K562 (cell line): ENCODE measurements around the gene DHRS3. TPM values are rescaled to one million over a fixed set of nuclear protein-coding genes. Genes with fewer than 3 reads are reported as not detected.

Experiments used
- BCL6 ChIP-seq: fragments of 250-450 bp; sonication (Bioruptor Pico); IDR thresholded peaks from 2 replicates; pipeline ENCODE4 v1.4.0; 2020
- C11orf30 ChIP-seq: fragments of 450-650 bp; IDR thresholded peaks from 2 replicates; pipeline ENCODE4 v1.6.1; 2016; ENCODE audit warnings: low read depth, mild to moderate bottlenecking
- CBX3 ChIP-seq, 2 experiments: IDR thresholded peaks; 1 replicate in 1 of 2; 2 replicates in 1 of 2; pipeline ENCODE4 v1.6.1; 2012; ENCODE audit warnings: inconsistent platforms in 2 of 2, low read length in 2 of 2, borderline replicate concordance in 1 of 2, control low read depth in 1 of 2
- CGGBP1 ChIP-seq: fragments of 250-450 bp; sonication (Bioruptor Pico); IDR thresholded peaks from 2 replicates; pipeline ENCODE4 v1.9.0; 2021; ENCODE audit warnings: mild to moderate bottlenecking
- CHD1 ChIP-seq: fragments of 200-600 bp; sonication (generic); IDR thresholded peaks from one replicate; pipeline ENCODE4 v1.6.1; 2012; ENCODE audit warnings: mild to moderate bottlenecking, moderate library complexity, low read length, inconsistent platforms
- CSDE1 ChIP-seq, 2 experiments: fragments of 450-650 bp; IDR thresholded peaks; 2 replicates each; pipeline ENCODE4 v1.6.1; 2016; ENCODE audit warnings: mild to moderate bottlenecking in 1 of 2
- DNMT1 ChIP-seq: fragments of 450-650 bp; IDR thresholded peaks from 2 replicates; pipeline ENCODE4 v1.6.1; 2016; ENCODE audit warnings: antibody characterized with exemption, mild to moderate bottlenecking
- DPF2 ChIP-seq: fragments of 450-650 bp; IDR thresholded peaks from 2 replicates; pipeline ENCODE4 v1.6.1; 2016
- HDGF ChIP-seq: fragments of 450-650 bp; IDR thresholded peaks from 2 replicates; pipeline ENCODE4 v1.6.1; 2016
- ID3 ChIP-seq, 2 experiments: fragments of 250-450 bp in 1 of 2; fragments of 450-650 bp in 1 of 2; sonication (Bioruptor Pico) in 1 of 2; IDR thresholded peaks; 2 replicates each; pipeline versions ENCODE4 v1.6.1 to v1.8.0; 2016 to 2021; ENCODE audit warnings: mild to moderate bottlenecking in 2 of 2, moderate library complexity in 2 of 2, missing compliant biosample characterization in 1 of 2, missing genetic modification characterization in 1 of 2
- KHSRP ChIP-seq: fragments of 450-650 bp; IDR thresholded peaks from 2 replicates; pipeline ENCODE4 v1.6.1; 2017
- MEIS2 ChIP-seq: fragments of 450-650 bp; IDR thresholded peaks from 2 replicates; pipeline ENCODE4 v1.6.1; 2014; ENCODE audit warnings: mild to moderate bottlenecking; ENCODE audit not compliant: partially characterized antibody
- POLR3G ChIP-seq: IDR thresholded peaks from 2 replicates; pipeline ENCODE4 v1.6.1; 2011; ENCODE audit not compliant: insufficient read length, insufficient replicate concordance; ENCODE audit errors: extremely low read depth
- THAP7 ChIP-seq: fragments of 250-450 bp; sonication (Bioruptor Pico); IDR thresholded peaks from 2 replicates; pipeline ENCODE4 v1.5.0; 2021
- ZFP30 ChIP-seq: fragments of 250-450 bp; sonication (Bioruptor Pico); IDR thresholded peaks from 2 replicates; pipeline ENCODE4 v1.8.0; 2022; ENCODE audit warnings: moderate library complexity, mild to moderate bottlenecking, inconsistent platforms, borderline replicate concordance
- ZNF124 ChIP-seq: sonication (generic); formaldehyde crosslinking; IDR thresholded peaks from 2 replicates; pipeline ENCODE4 v1.8.1; 2022; ENCODE audit warnings: missing genetic modification reagents
- ZNF133 ChIP-seq: fragments of 250-450 bp; sonication (Bioruptor Pico); IDR thresholded peaks from 2 replicates; pipeline ENCODE4 v1.4.0; 2020; ENCODE audit warnings: mild to moderate bottlenecking
- ZNF146 ChIP-seq: IDR thresholded peaks from one replicate; pipeline ENCODE4 v1.6.1; 2018; ENCODE audit warnings: missing compliant biosample characterization; ENCODE audit not compliant: unreplicated experiment
- ZNF347 ChIP-seq: fragments of 450-650 bp; formaldehyde crosslinking; IDR thresholded peaks from 2 replicates; pipeline ENCODE4 v1.4.0; 2020; ENCODE audit warnings: low read depth, mild to moderate bottlenecking, moderate library complexity
- ZNF512 ChIP-seq: IDR thresholded peaks from 2 replicates; pipeline ENCODE4 v1.6.1; 2016; ENCODE audit warnings: missing genetic modification characterization, missing compliant biosample characterization
- ZNF644 ChIP-seq: fragments of 200-800 bp; sonication (Bioruptor generic); IDR thresholded peaks from 2 replicates; pipeline ENCODE4 v1.6.1; 2016; ENCODE audit warnings: low read depth, missing genetic modification characterization, missing compliant biosample characterization
- ZZZ3 ChIP-seq: fragments of 450-650 bp; IDR thresholded peaks from 2 replicates; pipeline ENCODE4 v1.6.1; 2016; ENCODE audit warnings: antibody characterized with exemption, mild to moderate bottlenecking, moderate library complexity
- polyA plus RNA-seq, 8 experiments: library from polyadenylated mRNA; depleted of rRNA in 4 of 8; stranded (reverse) in 5 of 8; unstranded in 3 of 8; fragments of >200 nt; fragmentation: Nextera tagmentation in 2 of 8; fragmentation: Illumina TruSeq in 1 of 8; extraction: Ambion mirVana in 2 of 8; extraction: Trizol in 1 of 8; gene quantifications; 2 replicates each; pipeline versions ENCODE4 v1.2.1 to v1.2.3, GENCODE V29; 2011 to 2014; ENCODE audit warnings: inconsistent platforms in 1 of 8, missing spikeins in 1 of 8
- total RNA-seq, 7 experiments: library from RNA; depleted of rRNA in 6 of 7; stranded (reverse); fragments of >200 nt in 6 of 7; fragmentation: Illumina TruSeq in 2 of 7; extraction: Trizol in 2 of 7; gene quantifications; 2 replicates each; pipeline versions ENCODE4 v1.2.1 to v1.2.3, GENCODE V29; 2011 to 2021; ENCODE audit warnings: low replicate concordance in 1 of 7
- TF ChIP-seq, protein P1 (sequence below): fragments of 450-650 bp; conservative IDR thresholded peaks from 2 replicates; pipeline ENCODE4 v1.6.1; 2016; ENCODE audit warnings: missing genetic modification characterization, low read depth, mild to moderate bottlenecking, control low read depth, missing compliant biosample characterization
- TF ChIP-seq, protein P2 (sequence below): fragments of 450-650 bp; formaldehyde crosslinking; IDR thresholded peaks from 2 replicates; pipeline ENCODE4 v1.4.0; 2022; ENCODE audit warnings: mild to moderate bottlenecking, moderate library complexity

DHRS3 gene
- total and polyA plus RNA-seq, 9 of the 15 experiments (the other 6 are each of a cell fraction or from before 2014, with no cell fraction given), result 21.0 to 116 (median 58.7) TPM

DNA sequence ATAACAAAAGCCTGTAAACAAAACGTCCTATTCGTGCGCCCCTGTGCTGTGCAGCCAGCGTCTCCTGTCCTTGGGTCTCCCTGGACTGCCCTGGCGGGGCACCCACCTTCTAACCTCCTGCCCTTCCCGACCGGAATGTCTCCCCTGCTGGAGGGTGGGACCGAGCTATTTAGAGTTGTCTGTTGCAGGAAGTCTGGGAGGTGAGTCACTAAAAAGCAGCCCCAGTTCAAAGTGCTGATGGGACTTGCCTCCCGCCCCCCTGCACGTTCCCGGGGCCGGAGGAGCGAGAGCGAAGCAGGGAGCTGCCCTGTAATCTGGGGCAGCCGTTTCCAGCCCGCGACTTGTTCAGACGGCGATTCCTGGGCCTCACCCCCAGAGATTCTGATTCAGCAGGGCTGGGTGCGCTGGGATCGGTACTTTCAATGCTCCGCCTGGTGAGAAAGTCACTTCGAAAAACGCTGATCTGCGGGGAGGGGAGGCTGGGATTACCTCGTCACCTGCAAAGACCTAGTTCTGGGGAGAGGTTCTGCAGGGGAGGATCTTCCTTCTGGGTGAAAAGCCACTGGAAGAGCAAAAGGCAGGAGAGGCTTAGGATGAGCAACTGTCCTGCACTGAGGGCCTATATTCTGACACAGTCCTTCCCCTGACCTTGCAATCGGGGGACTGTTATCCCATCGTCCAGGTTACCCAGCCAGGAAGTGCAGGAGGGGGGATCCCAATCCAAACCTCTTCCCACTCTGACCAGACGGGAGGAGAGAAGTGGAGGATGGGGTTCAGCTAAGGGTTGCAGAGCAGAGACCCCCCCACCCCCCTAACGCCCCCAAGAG, 1.2 kb upstream of the DHRS3 start (continued):
- TF ChIP-seq ZNF512 (no peak), ZNF347 (CRISPR knock-in tag) (no peak), ID3 (CRISPR knock-in tag; IDR thresholded peaks at IDR 0.05) (no peak), ID3 (tag; IDR thresholded peaks at IDR 0.05) (no peak), ZNF644 (no peak), CHD1 (peak; percentile 5), CGGBP1 (CRISPR knock-in tag) (no peak), CBX3 (IDR thresholded peaks at IDR 0.05; ENCODE audit: borderline replicate concordance in 1 of 2, low read length in 2 of 2) (peak in 1 of 2 experiments; percentile 17; a peak in 1 of 3 replicates), DPF2 (peak; percentile 38), DNMT1 (no peak), KHSRP (0 out of 2 replicates have a peak, but pooled peaks have one; percentile 9), BCL6 (no peak), ZNF146 (CRISPR knock-in tag) (no peak), POLR3G (no peak), C11orf30 (no peak), ZNF133 (no peak), HDGF (no peak; the same call in 1 of the 2 replicates), THAP7 (0 out of 2 replicates have a peak, but pooled peaks have one; percentile 39), ZZZ3 (no peak), ZNF124 (CRISPR knock-in tag) (no peak), MEIS2 (peak; percentile 8), CSDE1 (IDR thresholded peaks at IDR 0.05) (no peak), ZFP30 (CRISPR knock-in tag) (no peak)
- TF ChIP-seq, protein P1, sequence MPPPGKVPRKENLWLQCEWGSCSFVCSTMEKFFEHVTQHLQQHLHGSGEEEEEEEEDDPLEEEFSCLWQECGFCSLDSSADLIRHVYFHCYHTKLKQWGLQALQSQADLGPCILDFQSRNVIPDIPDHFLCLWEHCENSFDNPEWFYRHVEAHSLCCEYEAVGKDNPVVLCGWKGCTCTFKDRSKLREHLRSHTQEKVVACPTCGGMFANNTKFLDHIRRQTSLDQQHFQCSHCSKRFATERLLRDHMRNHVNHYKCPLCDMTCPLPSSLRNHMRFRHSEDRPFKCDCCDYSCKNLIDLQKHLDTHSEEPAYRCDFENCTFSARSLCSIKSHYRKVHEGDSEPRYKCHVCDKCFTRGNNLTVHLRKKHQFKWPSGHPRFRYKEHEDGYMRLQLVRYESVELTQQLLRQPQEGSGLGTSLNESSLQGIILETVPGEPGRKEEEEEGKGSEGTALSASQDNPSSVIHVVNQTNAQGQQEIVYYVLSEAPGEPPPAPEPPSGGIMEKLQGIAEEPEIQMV, result no peak
- TF ChIP-seq, protein P2, sequence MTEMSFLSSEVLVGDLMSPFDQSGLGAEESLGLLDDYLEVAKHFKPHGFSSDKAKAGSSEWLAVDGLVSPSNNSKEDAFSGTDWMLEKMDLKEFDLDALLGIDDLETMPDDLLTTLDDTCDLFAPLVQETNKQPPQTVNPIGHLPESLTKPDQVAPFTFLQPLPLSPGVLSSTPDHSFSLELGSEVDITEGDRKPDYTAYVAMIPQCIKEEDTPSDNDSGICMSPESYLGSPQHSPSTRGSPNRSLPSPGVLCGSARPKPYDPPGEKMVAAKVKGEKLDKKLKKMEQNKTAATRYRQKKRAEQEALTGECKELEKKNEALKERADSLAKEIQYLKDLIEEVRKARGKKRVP (CRISPR knock-in tag), result no peak
